Gastroesophageal sphincter (tissue), 4 donors: Measurements from ENCODE around the gene SLAIN1. TPM values are rescaled to one million over a fixed set of nuclear protein-coding genes. Genes with fewer than 3 reads are reported as not detected.

Experiments used
- ATAC-seq: fragments of 150-250 bp; one replicate; pipeline ENCODE4 v1.9.1; 2016; ENCODE audit warnings: mild to moderate bottlenecking, moderate library complexity
- H3K27ac ChIP-seq, 4 donors: fragments of 200-600 bp; sonication (generic) in 3 of 4; 1 replicate in 3 of 4; 2 replicates in 1 of 4; pipeline ENCODE4 v1.5.1; 2016 to 2019
- H3K27me3 ChIP-seq: fragments of 200-600 bp; sonication (generic); one replicate; pipeline ENCODE4 v1.5.1; 2019
- H3K36me3 ChIP-seq, 2 donors: fragments of 200-600 bp; sonication (generic); one replicate each; pipeline ENCODE4 v1.5.1; 2019; ENCODE audit warnings: control low read depth in 1 of 2
- H3K4me1 ChIP-seq, 3 donors: fragments of 200-600 bp; sonication (generic); 1 replicate in 2 of 3; 2 replicates in 1 of 3; pipeline ENCODE4 v1.5.1; 2016 to 2019; ENCODE audit warnings: control low read depth in 2 of 3
- H3K4me3 ChIP-seq, 2 donors: fragments of 200-600 bp; sonication (generic); one replicate each; pipeline ENCODE4 v1.5.1; 2019; ENCODE audit warnings: mild to moderate bottlenecking in 1 of 2, moderate library complexity in 1 of 2
- H3K9me3 ChIP-seq, 3 donors: fragments of 200-600 bp; sonication (generic); one replicate each; pipeline ENCODE4 v1.5.1; 2017 to 2019; ENCODE audit warnings: control low read depth in 2 of 3
- CTCF ChIP-seq, 4 experiments: fragments of 200-600 bp in 2 of 4; fragments of 450-650 bp in 2 of 4; sonication (generic) in 1 of 4; IDR thresholded peaks; one replicate each; pipeline ENCODE4 v1.5.1; 2017 to 2019; ENCODE audit warnings: antibody characterized with exemption in 4 of 4, mild to moderate bottlenecking in 2 of 4, moderate library complexity in 2 of 4
- EP300 ChIP-seq: sonication (generic); formaldehyde crosslinking; IDR thresholded peaks from one replicate; pipeline ENCODE4 v1.6.1; 2017; ENCODE audit warnings: antibody characterized with exemption, mild to moderate bottlenecking
- POLR2A ChIP-seq, 2 donors: fragments of 450-650 bp; IDR thresholded peaks; one replicate each; pipeline ENCODE4 v1.6.1; 2017; ENCODE audit warnings: antibody characterized with exemption in 2 of 2, mild to moderate bottlenecking in 2 of 2, moderate library complexity in 1 of 2
- POLR2AphosphoS5 ChIP-seq: sonication (generic); formaldehyde crosslinking; IDR thresholded peaks from one replicate; pipeline ENCODE4 v1.6.1; 2017; ENCODE audit warnings: antibody characterized with exemption
- WGBS, 2 donors: methylation state at CpG; one replicate each; pipeline ENCODE4 v1.1.5; 2018; ENCODE audit warnings: low coverage in 1 of 2; 5-methylcytosine and 5-hydroxymethylcytosine counted together
- total RNA-seq, 4 donors: library from RNA; depleted of rRNA; stranded (reverse); fragments of >200 nt; gene quantifications; one replicate each; pipeline ENCODE4 v1.1.0, GENCODE V29; 2016

SLAIN1 gene
- total RNA-seq, 4 donors from 2014 or later, result 8.9 to 17.3 (median 15.5) TPM

GRCh38 chr13:77730572-77730971, 33.1 kb downstream of the SLAIN1 start:
- H3K4me1 ChIP-seq, result no peaks in the 10 kb centered on the region
- no peaks in the 10 kb centered on the region for H3K36me3 ChIP-seq
- 100% methylated on average over 1 of the region's 1 CpG for WGBS, 2 donors
- no peak overlapping the region for H3K4me3 ChIP-seq
- H3K27me3 ChIP-seq, result no peaks in the 10 kb centered on the region
- no peaks in the 10 kb centered on the region for H3K9me3 ChIP-seq
- H3K27ac ChIP-seq, result no peak overlapping the region
- no peak for ATAC-seq
- TF ChIP-seq EP300, result no peak
- TF ChIP-seq POLR2A (IDR thresholded peaks at IDR 0.05), result no peak
- TF ChIP-seq POLR2AphosphoS5, result no peak
- no peak for TF ChIP-seq CTCF (IDR thresholded peaks at IDR 0.05)

GRCh38 chr13:77732287-77732686, 34.8 kb downstream of the SLAIN1 start:
- ATAC-seq, result no peak
- H3K36me3 ChIP-seq, result no peaks in the 10 kb centered on the region
- H3K27me3 ChIP-seq, result no peaks in the 10 kb centered on the region
- H3K4me1 ChIP-seq, result no peaks in the 10 kb centered on the region
- H3K27ac ChIP-seq, result no peak overlapping the region
- no peak overlapping the region for H3K4me3 ChIP-seq
- no peaks in the 10 kb centered on the region for H3K9me3 ChIP-seq
- TF ChIP-seq POLR2A (IDR thresholded peaks at IDR 0.05), result no peak
- no peak for TF ChIP-seq CTCF (IDR thresholded peaks at IDR 0.05)
- TF ChIP-seq EP300, result no peak
- no peak for TF ChIP-seq POLR2AphosphoS5
- WGBS, 2 donors, result 58 to 69% methylated on average over 2 of the region's 2 CpGs

GRCh38 chr13:77733674-77734073, 36.2 kb downstream of the SLAIN1 start:
- Histone ChIP-seq H3K9me3 (no peaks in the 10 kb centered on the region), H3K4me1 (no peaks in the 10 kb centered on the region), H3K4me3 (no peak overlapping the region), H3K27ac (no peak overlapping the region), H3K27me3 (no peaks in the 10 kb centered on the region), H3K36me3 (no peaks in the 10 kb centered on the region)
- WGBS, 2 donors, result 82 to 88% methylated on average over 1 of the region's 1 CpG
- no peak for TF ChIP-seq POLR2A (IDR thresholded peaks at IDR 0.05)
- no peak for TF ChIP-seq CTCF (IDR thresholded peaks at IDR 0.05)
- TF ChIP-seq POLR2AphosphoS5, result no peak
- TF ChIP-seq EP300, result no peak
- ATAC-seq, result no peak

- TF ChIP-seq EP300, result no peak
- TF ChIP-seq POLR2A (IDR thresholded peaks at IDR 0.05), result no peak
- no peak for TF ChIP-seq CTCF (IDR thresholded peaks at IDR 0.05)
- TF ChIP-seq POLR2AphosphoS5, result no peak
- Histone ChIP-seq H3K36me3 (no peaks in the 10 kb centered on the region), H3K4me1 (no peaks in the 10 kb centered on the region), H3K27ac (no peak overlapping the region), H3K9me3 (no peaks in the 10 kb centered on the region), H3K27me3 (no peaks in the 10 kb centered on the region), H3K4me3 (no peak overlapping the region)
- WGBS, 2 donors, result 44 to 57% methylated on average over 2 of the region's 2 CpGs
- no peak for ATAC-seq
Measured at GRCh38 chr13:77737583-77738200, 40.2 kb downstream of the SLAIN1 start.

- no peak overlapping the region for H3K4me3 ChIP-seq
Measured at GRCh38 chr13:77740097-77740735, 42.7 kb downstream of the SLAIN1 start.

More at GRCh38 chr13:77740097-77740735, 42.7 kb downstream of the SLAIN1 start:
- 67 to 79% methylated on average over 4 to 7 of the region's 7 CpGs for whole genome bisulfite sequencing, 2 donors
- no peak overlapping the region for H3K27ac ChIP-seq
- H3K27me3 ChIP-seq, result no peaks in the 10 kb centered on the region
- H3K4me1 ChIP-seq, result no peaks in the 10 kb centered on the region
- peaks cover 0 to 12% of the 10 kb centered on the region in 2 donors for H3K36me3 ChIP-seq
- no peak for ATAC-seq
- no peaks in the 10 kb centered on the region for H3K9me3 ChIP-seq
- no peak for TF ChIP-seq EP300
